Gastroesophageal sphincter (tissue), 3 donors: ENCODE results near the gene TNC.

ENCODE experiments used
- EP300 ChIP-seq: sonication (generic); formaldehyde crosslinking; IDR thresholded peaks from one replicate; pipeline ENCODE4 v1.6.1; 2017; ENCODE audit warnings: antibody characterized with exemption, mild to moderate bottlenecking
- POLR2AphosphoS5 ChIP-seq: sonication (generic); formaldehyde crosslinking; IDR thresholded peaks from one replicate; pipeline ENCODE4 v1.6.1; 2017; ENCODE audit warnings: antibody characterized with exemption
- TF ChIP-seq, protein P1 (sequence below), 4 experiments: fragments of 200-600 bp in 2 of 4; fragments of 450-650 bp in 2 of 4; sonication (generic) in 1 of 4; IDR thresholded peaks; one replicate each; pipeline ENCODE4 v1.5.1; 2017 to 2019; ENCODE audit warnings: antibody characterized with exemption in 4 of 4, mild to moderate bottlenecking in 2 of 4, moderate library complexity in 2 of 4

DNA sequence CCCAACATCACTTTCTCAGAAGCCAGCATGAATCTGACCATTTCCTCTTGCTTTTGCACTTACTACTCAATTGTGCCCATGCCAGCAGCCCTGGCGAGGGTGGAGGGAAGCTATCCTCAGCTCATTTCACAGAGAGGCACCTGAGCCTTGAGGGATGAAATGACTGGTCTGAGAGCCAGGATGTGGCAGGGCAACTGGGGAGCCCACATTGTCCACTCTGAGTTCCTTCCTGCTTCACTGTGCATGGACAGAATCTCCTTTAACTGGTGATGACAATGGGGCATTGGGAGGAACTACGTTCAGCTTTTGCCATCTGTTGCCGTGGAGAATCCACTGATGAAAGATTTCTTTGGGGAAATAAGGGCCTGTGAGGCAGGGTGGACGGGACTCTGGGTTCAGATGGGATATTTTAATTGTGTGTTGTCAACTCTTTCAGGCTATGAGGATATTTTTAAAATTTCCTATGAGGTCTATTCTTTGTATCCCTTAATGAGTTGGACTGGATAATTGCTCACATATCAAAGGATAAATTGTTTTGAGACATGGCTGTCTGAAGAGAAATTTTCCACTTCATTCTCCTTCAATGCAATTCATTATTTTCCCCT, 78.3 kb downstream of the TNC start:
- TF ChIP-seq, protein P1, sequence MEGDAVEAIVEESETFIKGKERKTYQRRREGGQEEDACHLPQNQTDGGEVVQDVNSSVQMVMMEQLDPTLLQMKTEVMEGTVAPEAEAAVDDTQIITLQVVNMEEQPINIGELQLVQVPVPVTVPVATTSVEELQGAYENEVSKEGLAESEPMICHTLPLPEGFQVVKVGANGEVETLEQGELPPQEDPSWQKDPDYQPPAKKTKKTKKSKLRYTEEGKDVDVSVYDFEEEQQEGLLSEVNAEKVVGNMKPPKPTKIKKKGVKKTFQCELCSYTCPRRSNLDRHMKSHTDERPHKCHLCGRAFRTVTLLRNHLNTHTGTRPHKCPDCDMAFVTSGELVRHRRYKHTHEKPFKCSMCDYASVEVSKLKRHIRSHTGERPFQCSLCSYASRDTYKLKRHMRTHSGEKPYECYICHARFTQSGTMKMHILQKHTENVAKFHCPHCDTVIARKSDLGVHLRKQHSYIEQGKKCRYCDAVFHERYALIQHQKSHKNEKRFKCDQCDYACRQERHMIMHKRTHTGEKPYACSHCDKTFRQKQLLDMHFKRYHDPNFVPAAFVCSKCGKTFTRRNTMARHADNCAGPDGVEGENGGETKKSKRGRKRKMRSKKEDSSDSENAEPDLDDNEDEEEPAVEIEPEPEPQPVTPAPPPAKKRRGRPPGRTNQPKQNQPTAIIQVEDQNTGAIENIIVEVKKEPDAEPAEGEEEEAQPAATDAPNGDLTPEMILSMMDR (IDR thresholded peaks at IDR 0.05): no peak
- TF ChIP-seq EP300 (no peak), POLR2AphosphoS5 (no peak)
